HG03457 (cell line): ENCODE results near the gene SF3B4.
"Not testable (repeated sequence)": the region's sequence is repeated elsewhere in the genome, so short reads cannot be mapped to it uniquely, and the experiment has no call there.

ENCODE experiments used
- ATAC-seq: cut with Tn5 transposase; IDR thresholded peaks from one replicate; pipeline ENCODE4 v1.9.1; 2021; ENCODE audit warnings: moderate number of reproducible peaks; ENCODE audit not compliant: unreplicated experiment

Gene SF3B4

GRCh38 chr1:149888999-149889289 lies 38.7 kb downstream of the SF3B4 start:
- ATAC-seq, result no peak

GRCh38 chr1:149888247-149888998 lies 39.2 kb downstream of the SF3B4 start:
- peak; percentile 8 for ATAC-seq

- peak; percentile 35 for ATAC-seq
Measured at GRCh38 chr1:149887456-149888246, 40.0 kb downstream of the SF3B4 start.

GRCh38 chr1:149887196-149887455 lies 40.5 kb downstream of the SF3B4 start:
- not testable (repeated sequence) for ATAC-seq

- ATAC-seq, result peak; percentile 46
Measured at GRCh38 chr1:149886396-149887195, 41.0 kb downstream of the SF3B4 start.

GRCh38 chr1:149886121-149886395 lies 41.5 kb downstream of the SF3B4 start:
- not testable (repeated sequence) for ATAC-seq

GRCh38 chr1:149885339-149886120 lies 42.1 kb downstream of the SF3B4 start:
- ATAC-seq, result no peak

- no peak for ATAC-seq
Measured at GRCh38 chr1:149884433-149885338, 42.9 kb downstream of the SF3B4 start.

- ATAC-seq, result no peak
Measured at GRCh38 chr1:149883598-149884247, 43.9 kb downstream of the SF3B4 start.

GRCh38 chr1:149881876-149882275 lies 45.7 kb downstream of the SF3B4 start:
- no peak for ATAC-seq

GRCh38 chr1:149879556-149879955 lies 48.0 kb downstream of the SF3B4 start:
- no peak for ATAC-seq

- ATAC-seq, result no peak
Measured at GRCh38 chr1:149877211-149877946, 50.2 kb downstream of the SF3B4 start.
